ENCODE measurements around the gene TRIM71.

GRCh38 chr3:32839714-32840085 is 21.9 kb downstream of the TRIM71 start:
- TF ChIP-seq POLR2AphosphoS5 (IDR thresholded peaks at IDR 0.05; ENCODE audit: low read depth, low read length): no peak
- no peak for TF ChIP-seq TAF1 (IDR thresholded peaks at IDR 0.05; ENCODE audit: borderline replicate concordance, low read depth, low read length)
- no peak for TF ChIP-seq POLR2A (IDR thresholded peaks at IDR 0.05; ENCODE audit: low read depth, low read length)
